KBM-7 (cell line): ENCODE data around the gene WFDC12.
"Not testable (repeated sequence)": the region's sequence is repeated elsewhere in the genome, so short reads cannot be mapped to it uniquely, and the experiment has no call there.

Experiments used
- DNase-seq: peaks from one replicate; pipeline ENCODE4 v3.0.0-alpha.2; 2015
- in situ Hi-C: fragments of 300-500 bp; cut with MboI; formaldehyde crosslinking; loops from 2 replicates; pipeline ENCODE4 v1.14.3; 2020; ENCODE audit warnings: low sequenced_read_pairs, low pct_unique_long_range_greater_than_20kb, mixed read lengths

Gene WFDC12, protein sequence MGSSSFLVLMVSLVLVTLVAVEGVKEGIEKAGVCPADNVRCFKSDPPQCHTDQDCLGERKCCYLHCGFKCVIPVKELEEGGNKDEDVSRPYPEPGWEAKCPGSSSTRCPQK

DNA sequence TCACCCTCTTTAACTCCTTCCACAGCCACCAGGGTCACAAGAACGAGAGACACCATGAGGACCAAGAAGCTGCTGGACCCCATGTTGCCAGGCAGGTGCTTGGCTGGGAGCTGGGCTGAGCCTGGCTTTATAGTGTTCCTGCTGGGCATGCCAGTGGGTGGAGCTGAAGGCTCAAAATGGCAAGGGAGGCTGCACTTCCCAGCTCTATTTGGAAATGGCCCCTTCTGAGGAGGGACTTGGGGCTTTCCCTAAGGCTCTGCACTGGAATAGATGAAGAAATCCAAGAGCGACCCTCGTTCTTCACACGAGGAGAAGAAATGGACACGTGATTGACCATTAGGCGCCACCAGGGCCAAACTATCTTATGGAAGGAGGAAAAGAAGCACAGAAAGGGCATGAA, at the start of gene WFDC12:
Gene WFDC12 (minus strand): TSS at position 101 of the 400 bp plus-strand sequence. CDS start 18 bp downstream, at position 83.
- in situ Hi-C loops = no loop called here
- no peak for DNase-seq

DNA sequence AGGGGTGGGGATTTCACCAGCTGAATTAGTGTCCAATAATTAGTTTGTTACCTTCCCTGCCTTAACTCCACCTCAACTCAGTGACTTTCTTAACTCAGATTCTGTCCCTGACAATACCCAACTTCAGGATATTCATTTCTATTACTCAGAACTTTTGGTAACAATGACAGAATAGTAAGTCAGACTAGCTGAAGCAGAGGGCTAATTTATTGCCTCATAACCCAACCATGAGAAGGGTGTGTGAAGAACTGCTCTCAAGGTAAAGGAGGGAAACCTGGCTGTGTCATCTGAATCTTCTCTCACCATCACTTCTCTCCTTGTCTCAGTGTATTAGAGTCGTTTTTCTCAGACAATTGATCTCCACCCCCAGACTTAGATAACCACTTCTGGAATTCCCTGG, 49.3 kb upstream of the WFDC12 start:
- in situ Hi-C loops = no loop called here
- no peak for DNase-seq

DNA sequence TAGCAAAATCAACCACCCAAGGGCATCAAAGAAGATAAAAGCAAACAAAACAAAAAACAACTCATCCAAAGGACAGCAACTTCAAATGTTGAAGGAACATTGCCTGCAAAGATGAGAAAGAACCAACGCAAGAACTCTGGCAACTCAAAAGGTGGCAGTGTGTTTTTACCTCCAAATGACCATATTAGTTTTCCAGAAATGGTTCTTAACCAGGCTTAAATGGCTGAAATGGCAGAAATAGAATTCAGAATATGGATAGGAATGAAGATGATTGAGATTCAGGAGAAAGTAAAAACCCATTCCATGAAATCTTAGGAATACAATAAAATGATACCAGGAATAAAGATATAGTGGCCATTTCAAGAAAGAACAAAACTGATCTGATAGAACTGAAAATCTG, 40.6 kb upstream of the WFDC12 start:
- no peak for DNase-seq
- in situ Hi-C loops = no loop called here

DNA sequence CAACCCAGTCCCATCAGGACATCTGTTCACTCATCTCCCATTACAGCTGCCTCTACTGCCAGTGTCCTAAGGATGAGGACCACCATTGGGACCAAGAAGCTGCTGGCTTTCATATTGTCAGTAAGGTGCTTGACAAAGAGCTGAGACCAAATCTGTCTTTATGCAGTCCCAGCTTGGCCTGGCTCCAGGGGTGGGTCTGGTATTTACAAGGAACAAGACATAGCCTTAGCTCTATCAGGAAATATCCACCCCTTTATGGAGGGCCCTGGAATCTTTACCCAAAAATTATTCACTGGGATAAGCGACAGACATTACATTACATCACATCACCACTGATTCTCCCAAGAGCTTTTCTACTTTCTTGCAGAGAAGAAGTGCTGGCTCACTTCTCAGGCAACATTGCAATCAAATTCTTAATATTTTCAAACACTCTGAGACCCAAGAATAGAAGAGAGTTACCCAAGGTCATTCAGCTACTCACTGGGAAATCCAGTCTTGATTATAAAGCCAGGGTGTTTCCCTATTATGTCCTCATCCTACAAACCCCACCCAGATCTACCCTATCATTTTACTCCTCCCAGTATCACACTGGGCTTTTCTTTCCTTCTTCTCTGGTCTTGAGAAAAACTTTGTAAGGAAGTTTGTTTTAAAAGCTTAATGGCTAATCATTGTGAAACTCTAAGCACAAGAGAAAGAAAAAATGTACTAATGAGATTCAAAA, 39.0 kb upstream of the WFDC12 start:
- no peak for DNase-seq
- in situ Hi-C loops = no loop called here

DNA sequence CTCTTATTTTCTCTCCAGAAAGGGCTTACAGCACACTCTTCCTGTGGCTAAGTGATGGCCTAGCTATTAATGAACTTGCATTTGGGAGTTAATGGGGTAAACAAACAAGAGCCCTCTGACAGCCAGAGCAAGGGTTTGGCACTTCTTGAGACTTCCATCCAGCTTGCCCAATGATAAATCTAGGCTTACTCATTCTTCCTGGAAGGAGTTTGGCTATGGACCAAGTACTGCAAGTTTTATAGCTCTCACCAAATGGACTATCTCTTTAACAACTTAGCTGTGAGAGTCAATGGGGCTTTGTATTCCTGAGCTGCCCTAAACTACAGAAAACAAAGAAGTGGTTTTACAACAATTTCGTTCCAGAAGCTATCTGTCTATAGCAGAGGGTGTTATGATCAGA, 33.7 kb upstream of the WFDC12 start:
- no peak for DNase-seq
- in situ Hi-C loops = no loop called here

DNA sequence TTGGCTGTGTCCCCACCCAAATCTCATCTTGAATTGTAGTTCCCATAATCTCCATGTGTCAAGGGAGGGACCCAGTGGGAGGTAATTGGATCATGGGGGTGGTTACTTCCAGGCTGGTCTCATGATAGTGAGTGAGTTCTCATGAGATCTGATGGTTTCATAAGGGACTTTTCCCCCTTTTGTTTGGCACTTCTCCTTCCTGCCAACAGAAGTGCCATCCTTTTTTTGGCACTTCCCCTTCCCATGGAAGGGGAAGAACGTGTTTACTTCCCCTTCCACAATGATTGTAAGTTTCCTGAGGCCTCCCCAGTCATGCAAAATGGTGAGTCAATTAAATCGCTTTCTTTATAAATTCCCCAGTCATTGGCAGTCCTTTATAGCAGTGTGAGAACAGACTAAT, 32.4 kb upstream of the WFDC12 start:
- in situ Hi-C loops = no loop called here
- peak; percentile 1 for DNase-seq

DNA sequence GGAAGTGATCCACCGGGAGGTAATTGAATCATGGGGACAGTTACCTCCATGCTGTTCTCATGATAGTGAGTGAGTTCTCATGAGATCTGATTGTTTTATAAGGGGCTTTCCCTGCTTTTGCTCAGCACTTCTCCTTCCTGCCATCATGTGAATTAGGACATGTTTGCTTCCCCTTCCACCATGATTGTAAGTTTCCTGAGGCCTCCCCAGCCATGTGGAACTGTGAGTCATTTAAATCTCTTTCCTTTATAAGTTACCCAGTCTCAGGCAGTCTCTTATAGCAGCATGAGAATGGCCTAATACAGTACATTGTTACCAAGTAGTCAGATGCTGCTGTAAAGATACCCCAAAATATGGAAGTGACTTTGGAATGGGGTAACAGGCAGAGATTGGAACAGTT, 30.5 kb upstream of the WFDC12 start:
- in situ Hi-C loops = not testable (repeated sequence)

DNA sequence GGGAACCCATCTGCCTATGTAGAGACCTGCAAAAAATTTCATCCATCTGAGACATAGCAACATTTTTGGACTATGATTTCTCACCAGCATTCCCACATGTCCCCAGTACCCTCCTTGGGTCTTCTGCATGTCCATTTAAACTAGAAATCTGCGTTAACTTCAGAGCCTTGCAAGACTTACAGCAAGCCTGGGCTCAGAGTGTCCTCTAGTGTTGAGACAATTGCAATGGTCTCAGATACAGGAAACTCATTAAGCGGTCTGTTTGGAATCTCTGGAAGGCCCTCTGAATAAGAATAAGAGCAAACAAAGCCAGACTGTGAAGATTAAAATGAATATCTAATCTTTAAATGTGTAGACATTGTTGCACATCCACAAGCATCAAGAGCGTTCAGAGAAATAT, 29.9 kb upstream of the WFDC12 start:
- no peak for DNase-seq
- in situ Hi-C loops = no loop called here

More for the DNA sequence above, 30.5 kb upstream of the WFDC12 start:
- DNase-seq = not testable (repeated sequence)

DNA sequence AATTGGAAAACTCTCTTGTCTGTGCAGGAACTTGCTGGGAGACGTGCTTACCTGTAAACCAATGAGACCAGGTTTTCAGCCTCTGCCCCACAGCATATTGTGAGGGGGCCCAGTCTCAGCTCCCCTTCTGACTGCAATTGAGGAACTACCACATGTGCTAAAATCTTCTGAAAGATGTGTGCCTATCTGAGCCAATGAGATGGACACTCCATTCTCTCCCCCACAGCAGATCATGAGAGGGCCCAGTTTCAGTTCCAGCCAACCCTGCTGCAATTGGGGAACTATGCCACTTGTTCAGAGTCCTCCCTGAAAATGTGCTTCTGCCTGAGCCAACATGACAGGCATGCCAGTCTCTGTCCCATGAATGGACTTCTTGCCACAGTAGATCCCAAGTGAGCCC, 29.5 kb upstream of the WFDC12 start:
- in situ Hi-C loops = no loop called here

DNA sequence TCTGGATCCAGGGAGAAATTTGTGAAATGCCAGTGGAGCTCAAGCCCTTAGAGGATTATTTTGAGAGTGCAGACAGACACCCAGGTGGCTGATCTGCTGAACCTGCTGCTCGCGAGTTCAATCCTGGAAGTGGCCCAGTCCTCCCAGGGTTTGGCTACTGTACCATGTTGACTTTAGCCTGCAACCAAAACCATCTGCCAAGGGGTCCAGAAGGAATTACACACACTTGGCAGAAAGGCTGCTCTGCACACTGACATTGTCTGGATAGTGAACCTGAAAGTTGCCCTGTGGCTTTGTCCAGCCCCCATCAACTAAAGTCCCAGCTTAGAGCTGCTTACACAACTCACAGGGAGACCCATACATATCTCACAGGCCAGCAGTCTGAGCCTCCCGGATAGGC, 28.9 kb upstream of the WFDC12 start:
- in situ Hi-C loops = no loop called here
- DNase-seq = no peak

More for the DNA sequence above, 29.5 kb upstream of the WFDC12 start:
- peak; percentile 2 for DNase-seq

DNA sequence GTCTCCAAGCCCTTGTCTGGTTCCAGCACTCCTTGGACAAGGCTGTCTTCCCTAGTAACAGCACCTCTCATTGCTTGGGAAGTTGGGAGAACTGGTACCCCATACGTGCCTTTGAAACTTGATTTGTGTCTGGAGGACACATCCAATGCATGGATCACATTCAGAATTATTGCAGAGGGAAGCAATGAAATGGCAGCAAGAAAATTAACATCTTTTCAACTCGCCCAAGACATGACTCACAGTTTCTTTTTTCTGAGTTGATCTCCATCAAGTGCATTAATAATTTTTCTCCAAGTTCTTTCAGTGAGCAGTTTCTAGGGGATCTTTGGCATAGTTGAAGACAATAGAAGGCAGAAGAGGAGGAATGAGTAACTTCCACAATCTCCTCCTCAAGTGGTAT, 28.1 kb upstream of the WFDC12 start:
- DNase-seq = no peak
- in situ Hi-C loops = no loop called here

DNA sequence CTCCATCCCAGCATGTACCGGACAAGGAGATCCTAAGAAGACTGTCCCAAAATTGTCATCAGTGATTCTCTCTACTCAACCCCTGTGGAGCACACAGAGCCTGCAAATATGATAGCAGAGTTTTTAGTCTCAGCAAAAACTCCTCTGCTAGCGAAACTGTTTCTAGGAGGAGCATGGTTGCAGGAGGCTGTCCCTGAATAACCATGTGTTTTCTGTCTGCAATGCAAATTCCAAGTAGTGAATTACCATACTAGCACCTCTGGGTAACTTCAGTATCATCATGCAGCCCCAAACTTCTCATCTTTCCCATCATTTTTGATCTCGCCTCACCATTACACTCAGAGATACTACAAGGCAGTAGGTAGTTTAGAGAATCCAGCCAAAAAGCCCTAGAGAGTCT, 24.8 kb upstream of the WFDC12 start:
- no peak for DNase-seq
- in situ Hi-C loops = no loop called here

DNA sequence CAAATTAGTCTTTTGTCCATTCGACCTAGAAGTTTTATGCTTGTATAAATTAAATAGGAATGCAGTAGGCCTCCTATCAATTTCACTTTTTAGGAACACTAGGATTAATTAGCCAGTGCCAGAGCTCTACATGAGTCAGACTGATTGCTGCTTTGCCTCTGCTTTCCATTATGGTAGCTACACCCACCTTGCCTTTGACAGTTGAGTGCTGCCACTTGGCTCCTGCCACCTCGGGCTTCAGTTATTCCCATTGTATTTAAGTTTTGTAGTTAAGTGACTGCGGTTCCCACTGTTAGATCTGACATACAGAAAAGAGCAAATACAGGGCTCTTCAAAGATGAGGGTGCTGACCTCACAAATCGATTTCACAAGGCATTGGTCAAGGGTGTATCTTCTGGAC, 16.6 kb upstream of the WFDC12 start:
- DNase-seq = no peak
- in situ Hi-C loops = no loop called here

DNA sequence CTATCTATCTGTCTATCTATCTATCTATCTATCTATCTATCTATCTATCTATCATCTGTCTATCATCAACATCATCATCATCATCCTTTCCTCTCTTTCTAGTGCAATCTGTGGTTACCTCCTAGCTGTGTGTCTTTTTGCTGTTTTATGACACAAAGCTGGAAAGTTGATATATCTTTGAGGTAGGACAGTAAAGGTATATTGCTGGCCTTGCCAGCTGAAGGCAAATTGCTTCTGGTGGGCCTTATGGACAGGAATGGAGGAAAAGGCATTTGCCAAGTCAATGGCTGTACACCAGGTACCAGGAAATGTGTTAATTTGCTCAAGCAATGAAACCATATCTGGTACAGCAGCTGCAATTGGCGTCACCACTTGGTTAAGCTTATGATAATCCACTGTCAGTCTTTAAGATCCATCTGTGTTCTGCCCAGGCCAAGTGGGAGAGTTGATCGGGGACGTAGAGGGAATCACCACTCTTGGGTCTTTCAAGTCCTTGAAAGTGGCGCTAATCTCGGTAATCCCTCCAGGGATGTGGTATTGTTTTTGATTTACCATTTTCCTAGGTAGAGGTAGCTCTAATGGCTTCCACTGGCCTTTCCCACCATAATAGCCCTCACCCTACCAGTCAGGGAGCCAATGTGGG, 15.6 kb upstream of the WFDC12 start:
- in situ Hi-C loops, DNase-seq: not testable (repeated sequence)

DNA sequence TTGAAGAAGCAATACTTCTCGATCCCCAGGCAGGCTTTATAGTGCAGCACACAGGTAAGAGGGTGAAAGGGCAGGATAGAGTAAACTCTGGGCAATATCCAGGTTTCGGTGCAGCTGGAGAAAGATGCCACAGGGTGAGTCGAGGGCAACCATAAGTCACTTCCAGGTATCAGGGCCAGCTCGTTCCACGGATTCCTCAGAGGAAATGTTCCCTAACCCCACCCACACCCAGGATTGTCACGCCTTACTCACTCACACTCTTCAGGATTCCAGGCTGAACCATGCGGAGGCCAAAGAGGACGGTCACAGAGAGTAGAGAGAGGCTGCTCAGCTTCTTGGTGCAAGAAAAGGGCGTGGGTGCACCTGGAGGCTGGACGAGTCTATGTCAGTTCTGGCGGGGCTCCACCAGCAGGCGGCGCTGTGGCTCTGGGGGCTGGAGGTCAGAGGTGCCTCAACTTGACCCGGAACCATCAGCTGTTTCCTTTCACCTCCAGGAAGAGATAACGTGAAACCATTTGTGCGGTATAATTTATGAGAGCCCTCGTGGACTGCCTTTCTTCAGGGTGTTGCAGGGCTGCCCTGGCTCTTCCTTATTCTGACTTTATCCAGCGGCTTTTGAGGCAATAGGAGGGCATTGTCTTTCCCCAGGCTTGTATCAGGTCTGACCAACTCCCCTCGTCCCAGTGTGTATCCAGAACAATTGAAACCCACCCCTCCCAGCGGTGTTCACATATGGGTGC, 14.5 kb upstream of the WFDC12 start:
- in situ Hi-C loops = no loop called here
- DNase-seq = peak; percentile 67

DNA sequence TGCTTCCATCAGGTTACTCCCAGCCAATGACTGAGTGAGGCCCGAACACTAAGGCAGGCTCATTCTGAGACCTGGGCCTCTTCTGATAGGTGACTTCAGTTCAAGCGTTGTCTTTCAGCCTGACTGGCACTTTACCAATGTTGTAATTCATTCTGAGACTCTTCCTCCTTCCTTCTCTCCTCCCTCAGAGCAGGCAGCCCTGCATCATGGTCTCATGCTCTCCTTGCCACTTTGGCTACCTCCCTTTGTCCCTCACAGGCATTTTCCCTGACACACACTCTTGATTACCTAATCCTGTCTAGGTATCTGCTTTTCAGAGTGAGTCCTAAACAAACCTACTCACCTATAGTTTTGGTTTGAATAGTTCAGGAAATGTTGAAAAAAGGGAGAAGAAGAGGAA, 12.6 kb upstream of the WFDC12 start:
- in situ Hi-C loops = no loop called here
- no peak for DNase-seq

DNA sequence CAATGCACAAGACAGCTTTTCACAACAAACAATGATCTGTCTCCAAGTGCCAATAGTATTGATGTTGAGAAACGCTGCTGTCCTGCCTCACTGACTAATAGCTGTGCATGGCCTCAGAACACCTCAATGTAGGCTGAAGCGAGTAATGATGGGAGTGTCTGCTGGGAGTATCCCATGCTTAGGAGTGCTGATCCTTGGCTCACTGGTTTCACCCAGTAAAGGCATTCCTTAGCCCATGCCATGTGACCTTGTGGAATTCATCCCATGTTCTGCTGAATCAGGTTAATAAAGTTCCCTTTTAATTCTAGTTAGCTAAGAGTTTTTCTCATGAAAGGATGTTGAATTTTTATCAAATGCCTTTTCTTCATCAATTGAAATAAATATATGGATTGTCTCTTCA, 3.8 kb upstream of the WFDC12 start:
- DNase-seq = no peak
- in situ Hi-C loops = no loop called here

DNA sequence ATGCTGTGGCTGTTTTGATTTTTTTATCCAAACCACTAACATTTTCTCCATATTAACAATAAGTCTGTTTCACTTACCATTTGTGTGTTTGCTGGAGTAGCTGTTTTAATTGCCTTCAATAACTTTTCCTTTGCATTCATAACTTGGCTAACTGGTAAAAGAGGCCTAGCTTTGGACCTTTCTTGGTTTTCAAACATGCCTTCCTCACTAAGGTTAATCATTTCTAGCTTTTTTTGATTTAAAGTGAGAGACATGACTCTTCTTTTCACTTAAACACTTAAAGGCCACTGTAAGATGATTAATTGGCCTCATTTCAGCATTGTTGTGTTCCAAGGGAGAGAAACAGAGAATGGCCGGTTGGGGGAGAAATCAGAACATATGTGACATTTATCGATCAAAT, 2.9 kb downstream of the WFDC12 start:
- in situ Hi-C loops = no loop called here
- DNase-seq = no peak

DNA sequence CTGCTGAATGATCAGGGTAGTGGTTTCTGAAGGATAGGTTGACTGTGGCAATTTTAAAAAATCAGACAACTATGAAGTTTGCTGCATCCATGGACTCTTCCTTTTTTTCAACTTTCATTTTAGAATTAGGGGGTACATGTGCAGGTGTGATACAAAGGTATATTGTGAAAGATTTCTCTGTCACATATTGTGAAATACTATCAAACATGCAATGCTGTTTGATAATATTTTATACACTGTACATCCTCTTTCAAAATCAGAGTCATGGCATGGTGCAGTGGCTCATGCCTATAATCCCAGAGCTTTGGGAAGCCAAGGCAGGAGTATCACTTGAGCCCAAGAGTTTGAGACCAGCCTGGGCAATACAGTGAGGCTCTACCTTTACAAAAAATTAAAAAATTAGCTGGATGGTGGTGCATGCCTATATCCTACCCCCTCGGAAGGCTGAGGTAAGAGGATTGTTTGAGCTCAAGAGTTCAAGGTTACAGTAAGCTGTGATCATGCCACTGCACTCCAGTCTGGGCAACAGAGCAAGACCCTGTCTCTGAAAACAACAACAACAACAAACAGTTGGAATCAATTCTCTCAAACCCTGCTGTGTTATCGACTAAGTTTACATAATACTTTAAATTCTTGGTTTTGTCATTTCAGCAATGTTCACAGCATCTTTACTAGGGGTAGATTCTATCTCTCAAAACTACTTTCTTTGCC, 4.6 kb downstream of the WFDC12 start:
- DNase-seq = no peak
- in situ Hi-C loops = no loop called here
